Memory B cell (primary cell): Measurements from ENCODE around the gene CDH4.
A peak's percentile ranks its signal among the peaks of the same experiment; 100 is the strongest.
"Not testable (repeated sequence)": the region's sequence is repeated elsewhere in the genome, so short reads cannot be mapped to it uniquely, and the experiment has no call there.

Experiments used
- ATAC-seq: fragments of 150-1000 bp; cut with Tn5 transposase; 2 replicates; pipeline ENCODE4 v1.10.0; 2021; ENCODE audit warnings: low read depth, mild to moderate bottlenecking, moderate library complexity
- DNase-seq, 2 donors: peaks; one replicate each; pipeline ENCODE4 v3.0.0; 2022; ENCODE audit warnings: low spot score in 2 of 2
- H3K27ac Mint-ChIP-seq: one replicate; pipeline ENCODE4 v1.8.0; 2022; ENCODE audit warnings: mild to moderate bottlenecking, moderate library complexity, mixed read lengths
- H3K27me3 Mint-ChIP-seq: one replicate; pipeline ENCODE4 v1.8.0; 2022; ENCODE audit warnings: mixed read lengths
- H3K36me3 Mint-ChIP-seq: one replicate; pipeline ENCODE4 v1.8.0; 2022; ENCODE audit warnings: mild to moderate bottlenecking, mixed read lengths
- H3K4me1 Mint-ChIP-seq: one replicate; pipeline ENCODE4 v1.8.0; 2022; ENCODE audit warnings: mixed read lengths
- H3K4me3 Mint-ChIP-seq: one replicate; pipeline ENCODE4 v1.8.0; 2022; ENCODE audit warnings: mild to moderate bottlenecking, moderate library complexity, mixed read lengths
- H3K9me3 Mint-ChIP-seq: one replicate; pipeline ENCODE4 v1.8.0; 2022; ENCODE audit warnings: mixed read lengths

Gene CDH4

GRCh38 chr20:61965606-61966491 lies 713.8 kb downstream of the CDH4 start:
- ATAC-seq (no peak), DNase-seq (no peak)
- Mint-ChIP-seq H3K9me3 (peaks cover 3% of the 10 kb centered on the region), H3K27me3 (peaks cover 15% of the 10 kb centered on the region), H3K4me1 (no peaks in the 10 kb centered on the region), H3K36me3 (peaks cover 2% of the 10 kb centered on the region), H3K27ac (no peak overlapping the region), H3K4me3 (peak overlapping the region; percentile 27)

- H3K4me1 Mint-ChIP-seq, result no peaks in the 10 kb centered on the region
- no peak for ATAC-seq
- no peak for DNase-seq
- H3K4me3 Mint-ChIP-seq, result peak overlapping the region; percentile 27
- no peaks in the 10 kb centered on the region for H3K9me3 Mint-ChIP-seq
- H3K36me3 Mint-ChIP-seq, result peaks cover 2% of the 10 kb centered on the region
- H3K27me3 Mint-ChIP-seq, result peaks cover 15% of the 10 kb centered on the region
- no peak overlapping the region for H3K27ac Mint-ChIP-seq
Observed at GRCh38 chr20:61966492-61967244, 714.6 kb downstream of the CDH4 start.

GRCh38 chr20:61967300-61967699 lies 715.2 kb downstream of the CDH4 start:
- Mint-ChIP-seq H3K36me3 (peaks cover 5% of the 10 kb centered on the region), H3K4me3 (no peak overlapping the region), H3K27me3 (peaks cover 15% of the 10 kb centered on the region), H3K4me1 (no peaks in the 10 kb centered on the region), H3K9me3 (no peaks in the 10 kb centered on the region), H3K27ac (no peak overlapping the region)
- DNase-seq (no peak), ATAC-seq (no peak)

GRCh38 chr20:61968036-61968810 lies 716.2 kb downstream of the CDH4 start:
- Mint-ChIP-seq H3K36me3 (peaks cover 14% of the 10 kb centered on the region), H3K4me3 (no peak overlapping the region), H3K4me1 (no peaks in the 10 kb centered on the region), H3K27me3 (peaks cover 15% of the 10 kb centered on the region), H3K27ac (no peak overlapping the region), H3K9me3 (no peaks in the 10 kb centered on the region)
- no peak for ATAC-seq
- no peak for DNase-seq

- Mint-ChIP-seq H3K36me3 (peaks cover 18% of the 10 kb centered on the region), H3K27ac (no peak overlapping the region), H3K27me3 (peaks cover 13% of the 10 kb centered on the region), H3K9me3 (no peaks in the 10 kb centered on the region), H3K4me3 (no peak overlapping the region), H3K4me1 (no peaks in the 10 kb centered on the region)
- no peak for DNase-seq
- ATAC-seq, result no peak
Observed at GRCh38 chr20:61968932-61969331, 716.9 kb downstream of the CDH4 start.

- H3K4me1 Mint-ChIP-seq, result no peaks in the 10 kb centered on the region
- DNase-seq, result no peak
- H3K27me3 Mint-ChIP-seq, result peaks cover 13% of the 10 kb centered on the region
- H3K27ac Mint-ChIP-seq, result no peak overlapping the region
- peaks cover 20% of the 10 kb centered on the region for H3K36me3 Mint-ChIP-seq
- no peak overlapping the region for H3K4me3 Mint-ChIP-seq
- no peak for ATAC-seq
- H3K9me3 Mint-ChIP-seq, result no peaks in the 10 kb centered on the region
Observed at GRCh38 chr20:61969806-61970205, 717.7 kb downstream of the CDH4 start.

- no peak for DNase-seq
- H3K4me1 Mint-ChIP-seq, result no peaks in the 10 kb centered on the region
- no peak overlapping the region for H3K4me3 Mint-ChIP-seq
- H3K27ac Mint-ChIP-seq, result no peak overlapping the region
- H3K27me3 Mint-ChIP-seq, result peaks cover 13% of the 10 kb centered on the region
- ATAC-seq, result no peak
- peaks cover 20% of the 10 kb centered on the region for H3K36me3 Mint-ChIP-seq
- H3K9me3 Mint-ChIP-seq, result no peaks in the 10 kb centered on the region
Observed at GRCh38 chr20:61970357-61970756, 718.3 kb downstream of the CDH4 start.

GRCh38 chr20:61971595-61971994 lies 719.5 kb downstream of the CDH4 start:
- H3K36me3 Mint-ChIP-seq, result peaks cover 21% of the 10 kb centered on the region
- ATAC-seq, H3K4me1 Mint-ChIP-seq, H3K9me3 Mint-ChIP-seq, H3K27ac Mint-ChIP-seq, DNase-seq, H3K4me3 Mint-ChIP-seq, H3K27me3 Mint-ChIP-seq: not testable (repeated sequence)

- Mint-ChIP-seq H3K9me3 (no peaks in the 10 kb centered on the region), H3K4me3 (no peak overlapping the region), H3K27ac (no peak overlapping the region), H3K4me1 (no peaks in the 10 kb centered on the region), H3K36me3 (peaks cover 23% of the 10 kb centered on the region), H3K27me3 (peaks cover 7% of the 10 kb centered on the region)
- DNase-seq (no peak), ATAC-seq (no peak)
Observed at GRCh38 chr20:61972636-61973508, 720.8 kb downstream of the CDH4 start.

- no peaks in the 10 kb centered on the region for H3K9me3 Mint-ChIP-seq
- peaks cover 3% of the 10 kb centered on the region for H3K27me3 Mint-ChIP-seq
- no peaks in the 10 kb centered on the region for H3K4me1 Mint-ChIP-seq
- H3K36me3 Mint-ChIP-seq, result peaks cover 23% of the 10 kb centered on the region
- DNase-seq, result no peak
- H3K4me3 Mint-ChIP-seq, result no peak overlapping the region
- ATAC-seq, result no peak
- H3K27ac Mint-ChIP-seq, result no peak overlapping the region
Observed at GRCh38 chr20:61973515-61974356, 721.7 kb downstream of the CDH4 start.

- Mint-ChIP-seq H3K27ac (no peak overlapping the region), H3K4me3 (no peak overlapping the region), H3K27me3 (peaks cover 3% of the 10 kb centered on the region), H3K36me3 (peaks cover 25% of the 10 kb centered on the region), H3K9me3 (no peaks in the 10 kb centered on the region), H3K4me1 (no peaks in the 10 kb centered on the region)
- DNase-seq, result no peak
- ATAC-seq, result no peak
Observed at GRCh38 chr20:61974357-61974665, 722.2 kb downstream of the CDH4 start.

- Mint-ChIP-seq H3K36me3 (peaks cover 23% of the 10 kb centered on the region), H3K27ac (no peak overlapping the region), H3K4me3 (no peak overlapping the region), H3K9me3 (no peaks in the 10 kb centered on the region), H3K4me1 (no peaks in the 10 kb centered on the region), H3K27me3 (no peaks in the 10 kb centered on the region)
- ATAC-seq (no peak), DNase-seq (no peak)
Observed at GRCh38 chr20:61975407-61976129, 723.5 kb downstream of the CDH4 start.
